ENCODE results near the gene NUDT19.

NUDT19 gene

GRCh38 chr19:32662186-32662585 lies 29.4 kb upstream of the NUDT19 start:
- peaks cover 24% of the 10 kb centered on the region for H3K36me3 ChIP-seq (ENCODE audit: insufficient read depth, low read length)
- H3K27ac ChIP-seq (ENCODE audit: low read depth, low read length, poor library complexity, severe bottlenecking): no peak overlapping the region
- no peak overlapping the region for H3K4me2 ChIP-seq (ENCODE audit: low read length)
- no peaks in the 10 kb centered on the region for H3K27me3 ChIP-seq (ENCODE audit: insufficient read depth, low read length)
- H4K20me1 ChIP-seq (ENCODE audit: insufficient read depth, low read length): no peaks in the 10 kb centered on the region
- TF ChIP-seq CTCF (IDR thresholded peaks at IDR 0.05; ENCODE audit: low read length): no peak
- TF ChIP-seq EZH2 (IDR thresholded peaks at IDR 0.05; ENCODE audit: borderline replicate concordance, low read length): no peak
- no peaks in the 10 kb centered on the region for H3K9me2 ChIP-seq (ENCODE audit: low read depth, low read length)
- no peaks in the 10 kb centered on the region for H3K9me3 ChIP-seq (ENCODE audit: low read length)
- no peak overlapping the region for H2AFZ ChIP-seq (ENCODE audit: low read length)
- H3K4me3 ChIP-seq (ENCODE audit: low read depth, low read length, poor library complexity, severe bottlenecking): no peak overlapping the region
- H3K9ac ChIP-seq (ENCODE audit: low read length): no peak overlapping the region
- H3K79me2 ChIP-seq (ENCODE audit: insufficient read depth, low read length): peaks cover 28% of the 10 kb centered on the region
- H3K4me1 ChIP-seq (ENCODE audit: insufficient read depth, low read length, severe bottlenecking): no peaks in the 10 kb centered on the region
- H3F3A ChIP-seq (ENCODE audit: insufficient read depth, low read length): no peaks in the 10 kb centered on the region

- H2AFZ ChIP-seq (ENCODE audit: low read length): no peak overlapping the region
- peaks cover 19% of the 10 kb centered on the region for H3K36me3 ChIP-seq (ENCODE audit: insufficient read depth, low read length)
- no peaks in the 10 kb centered on the region for H3K9me2 ChIP-seq (ENCODE audit: low read depth, low read length)
- H3F3A ChIP-seq (ENCODE audit: insufficient read depth, low read length): no peaks in the 10 kb centered on the region
- no peak overlapping the region for H3K27ac ChIP-seq (ENCODE audit: low read depth, low read length, poor library complexity, severe bottlenecking)
- H4K20me1 ChIP-seq (ENCODE audit: insufficient read depth, low read length): no peaks in the 10 kb centered on the region
- TF ChIP-seq EZH2 (IDR thresholded peaks at IDR 0.05; ENCODE audit: borderline replicate concordance, low read length) (no peak), CTCF (IDR thresholded peaks at IDR 0.05; ENCODE audit: low read length) (no peak)
- no peaks in the 10 kb centered on the region for H3K27me3 ChIP-seq (ENCODE audit: insufficient read depth, low read length)
- no peaks in the 10 kb centered on the region for H3K9me3 ChIP-seq (ENCODE audit: low read length)
- H3K4me3 ChIP-seq (ENCODE audit: low read depth, low read length, poor library complexity, severe bottlenecking): no peak overlapping the region
- H3K4me1 ChIP-seq (ENCODE audit: insufficient read depth, low read length, severe bottlenecking): no peaks in the 10 kb centered on the region
- no peak overlapping the region for H3K4me2 ChIP-seq (ENCODE audit: low read length)
- no peak overlapping the region for H3K9ac ChIP-seq (ENCODE audit: low read length)
- H3K79me2 ChIP-seq (ENCODE audit: insufficient read depth, low read length): peaks cover 49% of the 10 kb centered on the region
Observed at GRCh38 chr19:32666084-32666483, 25.5 kb upstream of the NUDT19 start.

GRCh38 chr19:32669310-32669709 lies 22.3 kb upstream of the NUDT19 start:
- Histone ChIP-seq H3K4me3 (ENCODE audit: low read depth, low read length, poor library complexity, severe bottlenecking) (no peak overlapping the region), H3K36me3 (ENCODE audit: insufficient read depth, low read length) (peaks cover 19% of the 10 kb centered on the region), H3K4me1 (ENCODE audit: insufficient read depth, low read length, severe bottlenecking) (peaks cover 25% of the 10 kb centered on the region), H4K20me1 (ENCODE audit: insufficient read depth, low read length) (no peaks in the 10 kb centered on the region), H3F3A (ENCODE audit: insufficient read depth, low read length) (no peaks in the 10 kb centered on the region), H3K9me2 (ENCODE audit: low read depth, low read length) (no peaks in the 10 kb centered on the region), H3K27me3 (ENCODE audit: insufficient read depth, low read length) (no peaks in the 10 kb centered on the region), H3K79me2 (ENCODE audit: insufficient read depth, low read length) (peaks cover 67% of the 10 kb centered on the region), H3K4me2 (ENCODE audit: low read length) (no peak overlapping the region), H3K9ac (ENCODE audit: low read length) (no peak overlapping the region), H2AFZ (ENCODE audit: low read length) (no peak overlapping the region), H3K27ac (ENCODE audit: low read depth, low read length, poor library complexity, severe bottlenecking) (no peak overlapping the region), H3K9me3 (ENCODE audit: low read length) (no peaks in the 10 kb centered on the region)
- TF ChIP-seq EZH2 (IDR thresholded peaks at IDR 0.05; ENCODE audit: borderline replicate concordance, low read length) (no peak), CTCF (IDR thresholded peaks at IDR 0.05; ENCODE audit: low read length) (no peak)

Measured in OCI-LY1 (cell line).